GM12878 (cell line): ENCODE results near the gene PTPRN2.

Experiments
- CTCF ChIP-seq, 3 experiments: IDR thresholded peaks in 2 of 3; conservative IDR thresholded peaks in 1 of 3; 2 replicates each; pipeline ENCODE4 v1.5.1; 2011; ENCODE audit warnings: low read depth in 3 of 3, low read length in 3 of 3, mild to moderate bottlenecking in 3 of 3, control low read depth in 2 of 3, moderate library complexity in 2 of 3, inconsistent platforms in 1 of 3, mixed read lengths in 1 of 3; ENCODE audit not compliant: control insufficient read depth in 2 of 3, insufficient read depth in 1 of 3; ENCODE audit errors: extremely low read depth in 1 of 3
- EP300 ChIP-seq, 2 experiments: fragments of 150-350 bp in 1 of 2; IDR thresholded peaks; 2 replicates each; pipeline ENCODE4 v1.6.1; 2011 to 2012; ENCODE audit warnings: low read depth in 2 of 2, low read length in 2 of 2, borderline replicate concordance in 1 of 2, improper control_type of control experiment in 1 of 2, inconsistent platforms in 1 of 2; ENCODE audit not compliant: control insufficient read depth in 1 of 2
- EZH2 ChIP-seq: IDR thresholded peaks from 2 replicates; pipeline ENCODE4 v1.6.1; 2012; ENCODE audit warnings: low read depth, mild to moderate bottlenecking, control low read depth, inconsistent platforms, low read length, borderline replicate concordance; ENCODE audit not compliant: control insufficient read depth
- FOXM1 ChIP-seq: IDR thresholded peaks from 2 replicates; pipeline ENCODE4 v1.6.1; 2012; ENCODE audit warnings: low read depth, mild to moderate bottlenecking, inconsistent platforms, low read length, moderate library complexity
- JUNB ChIP-seq: IDR thresholded peaks from 2 replicates; pipeline ENCODE4 v1.6.1; 2016; ENCODE audit warnings: antibody characterized with exemption, mild to moderate bottlenecking
- MYC ChIP-seq: IDR thresholded peaks from 2 replicates; pipeline ENCODE4 v1.6.1; 2011; ENCODE audit warnings: mild to moderate bottlenecking, low read length, moderate library complexity, inconsistent platforms; ENCODE audit not compliant: insufficient read depth, insufficient replicate concordance, insufficient read length, severe bottlenecking
- POLR2A ChIP-seq: IDR thresholded peaks from 2 replicates; pipeline ENCODE4 v1.6.1; 2011; ENCODE audit warnings: low read depth, mild to moderate bottlenecking, low read length
- POLR2AphosphoS5 ChIP-seq: IDR thresholded peaks from 2 replicates; pipeline ENCODE4 v1.6.1; 2011; ENCODE audit warnings: mild to moderate bottlenecking, low read length, inconsistent platforms
- PRDM15 ChIP-seq: fragments of 450-650 bp; formaldehyde crosslinking; IDR thresholded peaks from 2 replicates; pipeline ENCODE4 v1.4.0; 2020; ENCODE audit warnings: mild to moderate bottlenecking, moderate library complexity
- RFX5 ChIP-seq: IDR thresholded peaks from 2 replicates; pipeline ENCODE4 v1.6.1; 2011; ENCODE audit warnings: low read depth, low read length, improper control_type of control experiment
- SP1 ChIP-seq: IDR thresholded peaks from one replicate; pipeline ENCODE4 v1.6.1; 2011; ENCODE audit warnings: low read depth, low read length
- USF1 ChIP-seq: IDR thresholded peaks from 2 replicates; pipeline ENCODE4 v1.6.1; 2011; ENCODE audit warnings: borderline replicate concordance, low read depth, mild to moderate bottlenecking, moderate library complexity, mixed read lengths, low read length; ENCODE audit not compliant: insufficient read depth; ENCODE audit errors: extremely low read length

GRCh38 chr7:158344706-158345300, 242.8 kb downstream of the PTPRN2 start:
- TF ChIP-seq CTCF (IDR thresholded peaks at IDR 0.05 in 2 of 3, conservative IDR thresholded peaks at IDR 0.05 in 1 of 3; ENCODE audit: control insufficient read depth in 2 of 3, extremely low read depth in 1 of 3, insufficient read depth in 1 of 3, low read depth in 3 of 3, low read length in 3 of 3) (no peak), POLR2AphosphoS5 (no peak), RFX5 (no peak), EZH2 (no peak), JUNB (no peak), FOXM1 (no peak), SP1 (no peak), POLR2A (no peak), PRDM15 (CRISPR knock-in tag) (no peak), USF1 (no peak), EP300 (IDR thresholded peaks at IDR 0.05; ENCODE audit: borderline replicate concordance in 1 of 2, control insufficient read depth in 1 of 2, low read depth in 2 of 2, low read length in 2 of 2) (no peak), MYC (no peak)
